ENCODE results near the gene DNAJC12.

DNAJC12 gene

DNA sequence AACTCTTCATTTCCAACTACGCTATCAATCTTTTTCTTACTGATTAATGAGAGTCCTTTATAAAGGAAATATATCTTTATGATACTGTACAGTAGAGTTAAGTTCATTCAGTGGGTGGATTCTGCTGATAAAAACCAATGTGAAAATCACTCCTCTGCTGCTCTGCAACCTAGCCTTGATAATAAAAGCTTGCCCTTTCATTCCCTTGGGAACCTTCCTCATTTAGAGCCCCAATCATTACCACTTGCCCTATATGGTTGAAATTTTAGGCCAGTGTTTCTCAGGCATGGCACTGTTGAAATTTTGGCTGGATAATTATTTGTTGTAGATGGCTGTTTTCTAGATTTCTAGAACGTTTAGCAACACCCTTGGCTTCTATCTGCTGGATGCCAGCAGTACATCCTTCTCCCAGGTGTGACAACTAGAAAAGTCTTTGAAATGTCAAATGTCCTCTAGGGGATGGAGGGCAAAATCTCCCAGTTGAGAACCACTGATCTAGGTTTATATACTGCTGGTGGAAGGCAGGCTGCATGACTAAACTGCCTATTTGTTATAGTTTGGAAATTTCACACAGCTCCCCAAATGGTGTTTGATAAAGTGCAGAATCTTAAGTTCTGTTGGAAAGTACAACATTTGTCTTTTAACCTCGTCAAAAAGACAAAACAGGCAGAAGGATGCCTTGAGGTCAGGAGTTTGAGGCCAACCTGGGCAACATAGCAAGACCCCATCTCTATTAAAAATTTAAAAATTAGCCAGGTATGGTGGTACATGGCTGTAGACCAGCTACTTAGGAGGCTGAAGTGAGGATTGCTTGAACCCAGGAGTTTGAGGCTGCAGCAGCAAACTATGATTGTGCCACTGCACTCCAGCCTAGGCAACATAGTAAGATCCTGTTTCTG, 37.6 kb upstream of the DNAJC12 start:
- TF ChIP-seq YY1 (IDR thresholded peaks at IDR 0.05; ENCODE audit: low read depth) (no peak), MAX (IDR thresholded peaks at IDR 0.05) (no peak), ZBTB7A (IDR thresholded peaks at IDR 0.05; ENCODE audit: low read depth) (no peak), NFIC (IDR thresholded peaks at IDR 0.05) (no peak), TCF12 (IDR thresholded peaks at IDR 0.05; ENCODE audit: low read depth) (no peak), CREB1 (IDR thresholded peaks at IDR 0.05; ENCODE audit: low read depth) (no peak)
- TF ChIP-seq, protein P1, sequence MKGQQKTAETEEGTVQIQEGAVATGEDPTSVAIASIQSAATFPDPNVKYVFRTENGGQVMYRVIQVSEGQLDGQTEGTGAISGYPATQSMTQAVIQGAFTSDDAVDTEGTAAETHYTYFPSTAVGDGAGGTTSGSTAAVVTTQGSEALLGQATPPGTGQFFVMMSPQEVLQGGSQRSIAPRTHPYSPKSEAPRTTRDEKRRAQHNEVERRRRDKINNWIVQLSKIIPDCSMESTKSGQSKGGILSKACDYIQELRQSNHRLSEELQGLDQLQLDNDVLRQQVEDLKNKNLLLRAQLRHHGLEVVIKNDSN (IDR thresholded peaks at IDR 0.05): no peak

DNA sequence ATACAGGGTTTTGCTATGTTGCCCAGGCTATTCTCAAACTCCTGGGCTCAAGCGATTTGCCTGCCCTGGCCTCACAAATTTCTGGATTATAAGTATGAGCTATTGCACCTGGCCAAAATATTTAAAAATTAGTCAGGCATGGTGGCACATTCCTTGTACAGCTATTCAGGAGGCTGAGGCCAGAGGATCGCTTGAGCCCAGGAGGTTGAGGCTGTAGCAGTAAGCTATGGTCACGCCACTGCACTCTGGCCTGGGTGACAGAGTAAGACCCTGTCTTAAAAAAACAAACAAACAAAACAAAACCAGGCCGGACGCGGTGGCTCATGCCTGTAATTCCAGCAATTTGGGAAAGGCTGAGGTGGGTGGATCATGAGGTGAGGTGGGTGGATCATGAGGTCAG, 32.0 kb upstream of the DNAJC12 start:
- TF ChIP-seq FOXM1 (IDR thresholded peaks at IDR 0.05; ENCODE audit: borderline replicate concordance, low read depth): no peak
- no peak for TF ChIP-seq RAD21 (IDR thresholded peaks at IDR 0.05; ENCODE audit: low read depth)
- no peak for TF ChIP-seq EP300 (IDR thresholded peaks at IDR 0.05; ENCODE audit: borderline replicate concordance)
- no peak for TF ChIP-seq MAX (IDR thresholded peaks at IDR 0.05)
- TF ChIP-seq TEAD4 (IDR thresholded peaks at IDR 0.05): no peak
- no peak for TF ChIP-seq NFIC (IDR thresholded peaks at IDR 0.05)
- TF ChIP-seq YY1 (IDR thresholded peaks at IDR 0.05; ENCODE audit: low read depth): no peak
- no peak for TF ChIP-seq TAF1 (IDR thresholded peaks at IDR 0.05; ENCODE audit: low read depth)
- TF ChIP-seq CREB1 (IDR thresholded peaks at IDR 0.05; ENCODE audit: low read depth): no peak
- no peak for TF ChIP-seq EGR1 (IDR thresholded peaks at IDR 0.05)

- TF ChIP-seq CEBPB (IDR thresholded peaks at IDR 0.05): no peak
- no peak for TF ChIP-seq EP300 (IDR thresholded peaks at IDR 0.05; ENCODE audit: borderline replicate concordance)
- TF ChIP-seq MAX (IDR thresholded peaks at IDR 0.05): no peak
- no peak for TF ChIP-seq TCF12 (IDR thresholded peaks at IDR 0.05; ENCODE audit: low read depth)
- TF ChIP-seq FOXM1 (IDR thresholded peaks at IDR 0.05; ENCODE audit: borderline replicate concordance, low read depth): no peak
Measured at GRCh38 chr10:67868132-67868531, 30.1 kb upstream of the DNAJC12 start.

- TF ChIP-seq TCF12 (IDR thresholded peaks at IDR 0.05; ENCODE audit: low read depth) (no peak), YY1 (IDR thresholded peaks at IDR 0.05; ENCODE audit: low read depth) (no peak), EGR1 (IDR thresholded peaks at IDR 0.05) (no peak), CREB1 (IDR thresholded peaks at IDR 0.05; ENCODE audit: low read depth) (no peak), MAX (IDR thresholded peaks at IDR 0.05) (no peak), ZBTB7A (IDR thresholded peaks at IDR 0.05; ENCODE audit: low read depth) (no peak), NFIC (IDR thresholded peaks at IDR 0.05) (no peak), RAD21 (IDR thresholded peaks at IDR 0.05; ENCODE audit: low read depth) (no peak), TAF1 (IDR thresholded peaks at IDR 0.05; ENCODE audit: low read depth) (no peak), CEBPB (IDR thresholded peaks at IDR 0.05) (no peak), TEAD4 (IDR thresholded peaks at IDR 0.05) (no peak), FOXM1 (IDR thresholded peaks at IDR 0.05; ENCODE audit: borderline replicate concordance, low read depth) (no peak), EP300 (IDR thresholded peaks at IDR 0.05; ENCODE audit: borderline replicate concordance) (no peak), REST (IDR thresholded peaks at IDR 0.05; ENCODE audit: low read depth) (no peak)
- TF ChIP-seq, protein P1 (IDR thresholded peaks at IDR 0.05): no peak
Measured at GRCh38 chr10:67864607-67865371, 26.8 kb upstream of the DNAJC12 start.

- TF ChIP-seq CREB1 (IDR thresholded peaks at IDR 0.05; ENCODE audit: low read depth) (no peak), FOXM1 (IDR thresholded peaks at IDR 0.05; ENCODE audit: borderline replicate concordance, low read depth) (no peak), REST (IDR thresholded peaks at IDR 0.05; ENCODE audit: low read depth) (no peak), ZBTB7A (IDR thresholded peaks at IDR 0.05; ENCODE audit: low read depth) (no peak), EP300 (IDR thresholded peaks at IDR 0.05; ENCODE audit: borderline replicate concordance) (no peak), EGR1 (IDR thresholded peaks at IDR 0.05) (no peak), MAX (IDR thresholded peaks at IDR 0.05) (no peak), TEAD4 (IDR thresholded peaks at IDR 0.05) (no peak), NFIC (IDR thresholded peaks at IDR 0.05) (no peak), TCF12 (IDR thresholded peaks at IDR 0.05; ENCODE audit: low read depth) (no peak), CEBPB (IDR thresholded peaks at IDR 0.05) (no peak), YY1 (IDR thresholded peaks at IDR 0.05; ENCODE audit: low read depth) (no peak), TAF1 (IDR thresholded peaks at IDR 0.05; ENCODE audit: low read depth) (no peak), RAD21 (IDR thresholded peaks at IDR 0.05; ENCODE audit: low read depth) (no peak)
- TF ChIP-seq, protein P1 (IDR thresholded peaks at IDR 0.05): no peak
Measured at GRCh38 chr10:67863094-67863493, 25.1 kb upstream of the DNAJC12 start.

Data from Ishikawa (cell line).